Left ventricle myocardium superior (tissue), 1 donor: ENCODE data around the gene DNAJB2. TPM values are rescaled to one million over a fixed set of nuclear protein-coding genes. Genes with fewer than 3 reads are reported as not detected.

Source experiments
- ATAC-seq: fragments of 200-7000 bp; cut with Tn5 transposase; one replicate; pipeline ENCODE4 v1.9.1; 2020; ENCODE audit warnings: mild to moderate bottlenecking, moderate library complexity
- DNase-seq: peaks from one replicate; pipeline ENCODE4 v3.0.0-alpha.2; 2020
- intact Hi-C: fragments of 100-400 bp; cut with micrococcal nuclease; formaldehyde crosslinking; loops from one replicate; pipeline ENCODE4 v1.11.0; 2022
- microRNA-seq: library from miRNA; unstranded; fragments of <30 nt; microRNA quantifications from one replicate; pipeline ENCODE4 v1.2.0, GENCODE V29; 2020; ENCODE audit warnings: borderline number of aligned reads
- total RNA-seq: library from RNA; stranded (reverse); fragmentation: NEBNext Ultra II Directional; extraction: Animal tissue kit (Norgen Biotek cat#: 25700); gene quantifications from one replicate; pipeline ENCODE4 v1.2.1, GENCODE V29; 2021
- donor health status: DM: no; HTN: yes; CAD: no; lungs with severe emphysema.

DNAJB2 gene
- total RNA-seq, 1 donor from 2014 or later: 74.9 TPM

DNA sequence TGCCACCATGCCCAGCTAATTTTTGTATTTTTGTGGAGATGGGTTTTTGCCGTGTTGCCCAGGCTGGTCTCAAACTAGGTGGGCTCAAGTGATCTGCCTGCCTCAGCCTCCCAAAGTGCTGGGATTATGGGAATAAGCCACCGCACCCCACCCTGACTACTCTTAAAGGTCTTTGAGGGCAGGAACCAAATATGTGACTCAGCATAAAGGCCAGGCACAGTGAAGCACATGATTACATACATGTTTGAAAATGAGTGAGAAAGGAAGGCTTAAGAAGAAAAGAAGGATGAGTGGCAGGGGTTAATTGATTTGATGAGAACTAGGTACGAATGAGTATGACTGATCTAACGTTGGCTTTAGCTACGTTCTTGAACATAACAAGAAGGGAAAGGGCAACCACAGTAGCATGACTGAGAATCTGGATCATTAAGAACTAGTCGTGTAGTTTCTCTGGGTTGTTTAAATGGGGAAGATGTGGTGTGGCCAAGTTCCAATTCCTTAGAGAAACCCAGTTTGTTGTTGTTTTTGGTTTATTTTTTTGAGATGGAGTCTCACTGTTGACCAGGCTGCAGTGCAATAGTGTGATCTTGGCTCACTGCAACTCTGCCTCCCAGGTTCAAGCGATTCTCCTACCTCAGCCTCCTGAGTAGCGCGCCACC is 46.6 kb downstream of the DNAJB2 start:
- ATAC-seq: no peak
- intact Hi-C loops: no loop called here
- no peak for DNase-seq

GRCh38 chr2:219327719-219328118 is 48.6 kb downstream of the DNAJB2 start:
- intact Hi-C loops: no loop called here
- no peak for ATAC-seq
- DNase-seq: no peak

DNA sequence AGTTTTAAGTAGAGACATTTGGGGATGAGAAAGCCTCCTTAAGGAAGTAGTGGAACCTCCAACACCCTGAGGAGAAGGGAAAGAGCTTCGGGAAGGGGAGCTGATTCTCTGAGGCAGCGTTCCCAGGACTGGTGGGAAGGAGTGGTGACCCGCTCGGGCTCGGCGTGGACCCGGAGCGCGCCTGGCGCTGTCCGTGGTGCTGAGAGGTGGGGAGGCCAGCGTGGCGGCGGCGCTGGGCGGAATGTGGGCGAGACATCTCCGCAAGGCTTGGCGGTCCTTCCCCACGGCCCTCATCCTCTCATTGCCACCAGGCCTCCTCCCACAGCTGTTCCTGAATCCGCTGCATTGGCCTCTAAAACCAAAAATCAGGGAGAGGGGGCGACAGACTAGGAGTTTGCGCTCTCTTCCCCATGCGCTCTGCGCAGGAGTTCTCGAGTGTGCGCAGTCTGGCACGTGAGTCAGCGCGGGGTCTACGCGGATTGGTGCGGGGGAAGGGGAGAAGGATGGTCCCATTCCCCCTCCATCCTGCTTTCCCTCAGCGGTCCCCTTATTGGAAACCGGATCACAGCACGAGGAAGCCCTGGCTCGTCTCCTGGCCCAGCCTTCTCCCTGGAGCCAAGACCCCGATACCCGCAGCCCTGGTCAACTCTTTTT is 52.5 kb downstream of the DNAJB2 start:
- ATAC-seq (peak; percentile 74), DNase-seq (peak; percentile 62)
- intact Hi-C loops: no loop called here

- ATAC-seq (no peak), DNase-seq (no peak)
- intact Hi-C loops: no loop called here
These were observed 53.4 kb downstream of the DNAJB2 start, which contains the start of gene RESP18 for GRCh38 chr2:219332542-219332941. Gene RESP18 (minus strand): TSS chr2:219332744.

GRCh38 chr2:219334076-219334475 is 54.9 kb downstream of the DNAJB2 start:
- intact Hi-C loops: no loop called here
- DNase-seq: no peak
- ATAC-seq: no peak

- no peak for ATAC-seq
- DNase-seq: no peak
- intact Hi-C loops: no loop called here
These were observed 56.2 kb downstream of the DNAJB2 start for GRCh38 chr2:219335373-219335786.

Small RNAs within 50 kb of the gene (microRNA-seq; reads per million reads assigned to microRNA genes)
- not detected for gene MIR153-1

Other genes starting within 250 kb of the DNAJB2 start
- gene CFAP65, start 237.8 kb upstream of the DNAJB2 start, total RNA-seq: not detected
- gene IHH, start 218.4 kb upstream of the DNAJB2 start, total RNA-seq: not detected
- 7.0 TPM for gene NHEJ1, start 118.6 kb upstream of the DNAJB2 start, total RNA-seq
- 0.37 TPM for gene SLC23A3, start 109.3 kb upstream of the DNAJB2 start, total RNA-seq
- 65.0 TPM for gene CNPPD1, start 102.4 kb upstream of the DNAJB2 start, total RNA-seq
- 41.1 TPM for gene RETREG2, start 101.1 kb upstream of the DNAJB2 start, total RNA-seq
- gene ZFAND2B, start 72.6 kb upstream of the DNAJB2 start, total RNA-seq: 20.3 TPM
- gene ABCB6, start 60.4 kb upstream of the DNAJB2 start, total RNA-seq: 28.2 TPM
- 81.8 TPM for gene ATG9A, start 49.7 kb upstream of the DNAJB2 start, total RNA-seq
- 30.4 TPM for gene ANKZF1, start 49.6 kb upstream of the DNAJB2 start, total RNA-seq
- 2.5 TPM for gene GLB1L, start 33.9 kb upstream of the DNAJB2 start, total RNA-seq
- gene STK16, start 33.9 kb upstream of the DNAJB2 start, total RNA-seq: 16.4 TPM
- gene TUBA4B, start 26.1 kb upstream of the DNAJB2 start, total RNA-seq: not detected
- gene TUBA4A, start 25.4 kb upstream of the DNAJB2 start, total RNA-seq: 116 TPM
- gene PTPRN, start 30.0 kb downstream of the DNAJB2 start, total RNA-seq: not detected
- not detected for gene RESP18, start 53.4 kb downstream of the DNAJB2 start, total RNA-seq
- 74.8 TPM for gene DNPEP, start 108.5 kb downstream of the DNAJB2 start, total RNA-seq
- 14,457 TPM for gene DES, start 139.0 kb downstream of the DNAJB2 start, total RNA-seq
- 111 TPM for gene SPEG, start 155.5 kb downstream of the DNAJB2 start, total RNA-seq
- gene GMPPA, start 219.5 kb downstream of the DNAJB2 start, total RNA-seq: 21.6 TPM
- gene ASIC4, start 235.1 kb downstream of the DNAJB2 start, total RNA-seq: not detected